HepG2 (cell line): ENCODE data around the gene KIAA1549. TPM values are rescaled to one million over a fixed set of nuclear protein-coding genes. Genes with fewer than 3 reads are reported as not detected.

Source experiments
- ATAC-seq: fragments of 200-7000 bp; cut with Tn5 transposase; 3 replicates; pipeline ENCODE4 v1.9.1; 2020; ENCODE audit warnings: mild to moderate bottlenecking, moderate library complexity
- BruUV-seq: library from RNA; stranded (reverse); fragments of 400-500 nt; replicated peaks from 2 replicates; lab custom pipeline; 2021; lab: Mats Ljungman, UMichigan
- CTCF ChIA-PET: fragments of 300-600 bp; formaldehyde crosslinking; extraction: SDS; loops from one replicate; lab custom pipeline; 2021; ENCODE audit warnings: low total read pairs, inconsistent platforms, low intra/inter-chr PET ratio; lab: Yijun Ruan, JAX
- POLR2A ChIA-PET: fragments of 350-600 bp; sonication (Branson Sonifier 250); formaldehyde crosslinking; loops from one replicate; lab custom pipeline; 2020; ENCODE audit warnings: antibody characterized with exemption, inconsistent platforms; lab: Yijun Ruan, JAX
- DNase-seq: peaks from one replicate; pipeline ENCODE4 v3.0.0-alpha.2; 2015; ENCODE audit warnings: low spot score
- FAIRE-seq: peaks from 3 replicates; lab custom pipeline; 2011; peaks lifted over from hg19 to GRCh38; lab: Jason Lieb, UNC
- H2AFZ ChIP-seq: one replicate; pipeline ENCODE4 v1.6.1; 2011; ENCODE audit warnings: low read length, inconsistent platforms
- H3K27ac ChIP-seq: fragments of 300-600 bp; 3 replicates; pipeline ENCODE4 v1.8.0; 2011; ENCODE audit warnings: mixed run types, mild to moderate bottlenecking, mixed read lengths, low read length, inconsistent platforms; ENCODE audit not compliant: insufficient read depth; ENCODE audit errors: extremely low read length
- H3K27me3 ChIP-seq, 2 experiments: fragments of 200-600 bp in 1 of 2; 2 replicates in 1 of 2; 3 replicates in 1 of 2; pipeline versions ENCODE4 v1.6.0 to v1.8.0; 2011; ENCODE audit warnings: low read length in 2 of 2, mild to moderate bottlenecking in 2 of 2, moderate library complexity in 2 of 2, inconsistent platforms in 1 of 2; ENCODE audit not compliant: insufficient read depth in 2 of 2, control insufficient read depth in 1 of 2
- H3K36me3 ChIP-seq, 2 experiments: fragments of 200-600 bp in 1 of 2; replicated peaks in 1 of 2; 2 replicates in 1 of 2; 3 replicates in 1 of 2; pipeline versions ENCODE4 v1.5.1 to v1.8.0; 2011; ENCODE audit warnings: low read length in 2 of 2, inconsistent platforms in 1 of 2; ENCODE audit not compliant: insufficient read depth in 2 of 2, control insufficient read depth in 1 of 2
- H3K4me1 ChIP-seq: 2 replicates; pipeline ENCODE4 v1.5.1; 2012; ENCODE audit warnings: low read length, inconsistent platforms; ENCODE audit not compliant: insufficient read depth
- H3K4me2 ChIP-seq: 2 replicates; pipeline ENCODE4 v1.6.0; 2011; ENCODE audit warnings: low read depth, low read length, inconsistent platforms
- H3K4me3 ChIP-seq, 3 experiments: fragments of 200-600 bp in 1 of 3; sonication (generic), shearing (Covaris generic) in 1 of 3; replicated peaks in 1 of 3; 2 replicates each; pipeline ENCODE4 v1.5.1; 2011 to 2016; ENCODE audit warnings: low read length in 3 of 3, inconsistent platforms in 2 of 3, low read depth in 2 of 3, mild to moderate bottlenecking in 2 of 3, control low read depth in 1 of 3, mixed read lengths in 1 of 3; ENCODE audit not compliant: insufficient read depth in 1 of 3
- H3K79me2 ChIP-seq: one replicate; pipeline ENCODE4 v1.6.1; 2011; ENCODE audit warnings: low read length, inconsistent platforms; ENCODE audit not compliant: insufficient read depth
- H3K9ac ChIP-seq: 2 replicates; pipeline ENCODE4 v1.6.0; 2011; ENCODE audit warnings: mild to moderate bottlenecking, low read depth, low read length, inconsistent platforms; ENCODE audit not compliant: insufficient read depth
- H3K9me3 ChIP-seq: 2 replicates; pipeline ENCODE4 v1.5.1; 2012; ENCODE audit warnings: mild to moderate bottlenecking, low read length
- H4K20me1 ChIP-seq: 2 replicates; pipeline ENCODE4 v1.6.0; 2011; ENCODE audit warnings: inconsistent platforms, mild to moderate bottlenecking, low read length, moderate library complexity; ENCODE audit not compliant: insufficient read depth
- ATF3 ChIP-seq: sonication (generic); formaldehyde crosslinking; IDR thresholded peaks from 2 replicates; pipeline ENCODE4 v1.4.0; 2020; ENCODE audit warnings: missing genetic modification reagents
- EEA1 ChIP-seq: sonication (generic); formaldehyde crosslinking; IDR thresholded peaks from 2 replicates; pipeline ENCODE4 v1.5.1; 2020; ENCODE audit warnings: mild to moderate bottlenecking, missing genetic modification reagents, borderline replicate concordance
- NPAS2 ChIP-seq: sonication (generic); formaldehyde crosslinking; IDR thresholded peaks from 2 replicates; pipeline ENCODE4 v1.8.0; 2022; ENCODE audit warnings: mild to moderate bottlenecking, missing genetic modification reagents, borderline replicate concordance
- RBFOX2 ChIP-seq: fragments of 200-400 bp; formaldehyde crosslinking; IDR thresholded peaks from 2 replicates; pipeline ENCODE4 v1.6.1; 2017; ENCODE audit warnings: low read depth, mild to moderate bottlenecking, low read length
- REXO4 ChIP-seq: sonication (generic); formaldehyde crosslinking; IDR thresholded peaks from 2 replicates; pipeline ENCODE4 v1.8.0; 2022; ENCODE audit warnings: missing genetic modification reagents, mild to moderate bottlenecking, borderline replicate concordance
- TSC22D2 ChIP-seq: sonication (generic); formaldehyde crosslinking; IDR thresholded peaks from 2 replicates; pipeline ENCODE4 v1.5.1; 2020; ENCODE audit warnings: missing genetic modification reagents, mild to moderate bottlenecking, borderline replicate concordance
- ZNF446 ChIP-seq: sonication (generic); formaldehyde crosslinking; IDR thresholded peaks from 2 replicates; pipeline ENCODE4 v1.5.0; 2020; ENCODE audit warnings: mild to moderate bottlenecking, missing genetic modification reagents
- ZNF879 ChIP-seq: sonication (generic); formaldehyde crosslinking; IDR thresholded peaks from 2 replicates; pipeline ENCODE4 v1.8.1; 2023; ENCODE audit warnings: missing genetic modification reagents
- WGBS: methylation state at CpG from one replicate; pipeline ENCODE4 v1.1.6; 2017; ENCODE audit warnings: low lambda C conversion rate; 5-methylcytosine and 5-hydroxymethylcytosine counted together
- in situ Hi-C: cut with HindIII; loops from 2 replicates; pipeline ENCODE4 v1.10.0; 2017; ENCODE audit warnings: low pct_unique_long_range_greater_than_20kb; ENCODE audit not compliant: extremely low pct_ligation_motif_present
- intact Hi-C: fragments of 100-400 bp; cut with micrococcal nuclease; formaldehyde crosslinking; loops from one replicate; pipeline ENCODE4 v1.10.0; 2022; ENCODE audit not compliant: unreplicated experiment
- polyA plus RNA-seq, 8 experiments: library from polyadenylated mRNA; depleted of rRNA in 3 of 8; stranded (reverse) in 7 of 8; unstranded in 1 of 8; fragments of >200 nt; fragmentation: Illumina TruSeq in 4 of 8; extraction: Trizol in 4 of 8; gene quantifications; 2 replicates each; pipeline versions ENCODE4 v1.2.1 to v1.2.3, GENCODE V29; 2011 to 2016; ENCODE audit warnings: low read depth in 4 of 8, missing spikeins in 1 of 8, mixed read lengths in 1 of 8; ENCODE audit not compliant: insufficient read depth in 1 of 8
- total RNA-seq, 5 experiments: library from RNA; depleted of rRNA; stranded (reverse); fragments of >200 nt; fragmentation: Illumina TruSeq; extraction: Trizol; gene quantifications; 2 replicates each; pipeline ENCODE4 v1.2.3, GENCODE V29; 2016; ENCODE audit warnings: low read depth in 1 of 5
- TF ChIP-seq, protein P1 (sequence below): sonication (generic); formaldehyde crosslinking; IDR thresholded peaks from 2 replicates; pipeline ENCODE4 v1.4.0; 2020; ENCODE audit warnings: missing genetic modification reagents
- TF ChIP-seq, protein P2 (sequence below), 2 experiments: sonication (generic) in 1 of 2; formaldehyde crosslinking in 1 of 2; IDR thresholded peaks; 2 replicates each; pipeline versions ENCODE4 v1.4.0 to v1.6.1; 2016 to 2020; ENCODE audit warnings: borderline replicate concordance in 1 of 2, low read depth in 1 of 2, mild to moderate bottlenecking in 1 of 2, missing genetic modification reagents in 1 of 2

Gene KIAA1549
- total and polyA plus RNA-seq, 2 of the 13 experiments (the other 11 are each of a cell fraction or from before 2014, with no cell fraction given): 1.1 to 1.8 TPM

DNA sequence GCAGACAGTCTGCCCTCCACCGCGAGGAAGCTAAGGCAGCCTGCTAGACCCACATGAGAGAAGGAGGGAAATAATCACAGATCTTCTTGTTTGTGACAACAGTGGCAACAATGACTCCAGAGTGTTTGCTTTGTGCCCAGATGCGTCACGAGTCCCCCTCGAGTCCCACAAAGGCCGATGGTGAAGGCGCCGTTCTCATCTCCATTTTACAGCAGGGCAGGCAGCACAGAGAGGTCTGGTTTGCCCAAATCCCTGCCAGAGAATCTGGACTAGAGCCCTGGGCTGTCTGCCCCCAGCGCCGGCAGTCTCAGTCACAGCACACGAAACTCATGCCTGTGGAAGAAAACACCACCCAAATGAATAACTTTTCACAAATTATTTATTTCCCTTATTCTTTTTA, 38.1 kb downstream of the KIAA1549 start:
- ChIA-PET CTCF (no interaction called here), POLR2A (no interaction called here)
- BruUV-seq: no TSS peak
- Histone ChIP-seq H3K79me2 (no peaks in the 10 kb centered on the region), H3K4me1 (0 out of 2 replicates have a peak, but pooled peaks cover 7% of the 10 kb centered on the region), H3K36me3 (no peaks in the 10 kb centered on the region), H3K4me3 (no peak overlapping the region), H2AFZ (no peak overlapping the region), H4K20me1 (no peaks in the 10 kb centered on the region), H3K9me3 (no peaks in the 10 kb centered on the region), H3K9ac (no peak overlapping the region), H3K27me3 (no peaks in the 10 kb centered on the region), H3K4me2 (no peak overlapping the region), H3K27ac (no peak overlapping the region)
- intact Hi-C loops (no loop called here), in situ Hi-C loops (no loop called here)
- no peak for ATAC-seq
- no peak for TF ChIP-seq NPAS2 (CRISPR knock-in tag)
- TF ChIP-seq REXO4 (CRISPR knock-in tag): no peak
- TF ChIP-seq, protein P1, sequence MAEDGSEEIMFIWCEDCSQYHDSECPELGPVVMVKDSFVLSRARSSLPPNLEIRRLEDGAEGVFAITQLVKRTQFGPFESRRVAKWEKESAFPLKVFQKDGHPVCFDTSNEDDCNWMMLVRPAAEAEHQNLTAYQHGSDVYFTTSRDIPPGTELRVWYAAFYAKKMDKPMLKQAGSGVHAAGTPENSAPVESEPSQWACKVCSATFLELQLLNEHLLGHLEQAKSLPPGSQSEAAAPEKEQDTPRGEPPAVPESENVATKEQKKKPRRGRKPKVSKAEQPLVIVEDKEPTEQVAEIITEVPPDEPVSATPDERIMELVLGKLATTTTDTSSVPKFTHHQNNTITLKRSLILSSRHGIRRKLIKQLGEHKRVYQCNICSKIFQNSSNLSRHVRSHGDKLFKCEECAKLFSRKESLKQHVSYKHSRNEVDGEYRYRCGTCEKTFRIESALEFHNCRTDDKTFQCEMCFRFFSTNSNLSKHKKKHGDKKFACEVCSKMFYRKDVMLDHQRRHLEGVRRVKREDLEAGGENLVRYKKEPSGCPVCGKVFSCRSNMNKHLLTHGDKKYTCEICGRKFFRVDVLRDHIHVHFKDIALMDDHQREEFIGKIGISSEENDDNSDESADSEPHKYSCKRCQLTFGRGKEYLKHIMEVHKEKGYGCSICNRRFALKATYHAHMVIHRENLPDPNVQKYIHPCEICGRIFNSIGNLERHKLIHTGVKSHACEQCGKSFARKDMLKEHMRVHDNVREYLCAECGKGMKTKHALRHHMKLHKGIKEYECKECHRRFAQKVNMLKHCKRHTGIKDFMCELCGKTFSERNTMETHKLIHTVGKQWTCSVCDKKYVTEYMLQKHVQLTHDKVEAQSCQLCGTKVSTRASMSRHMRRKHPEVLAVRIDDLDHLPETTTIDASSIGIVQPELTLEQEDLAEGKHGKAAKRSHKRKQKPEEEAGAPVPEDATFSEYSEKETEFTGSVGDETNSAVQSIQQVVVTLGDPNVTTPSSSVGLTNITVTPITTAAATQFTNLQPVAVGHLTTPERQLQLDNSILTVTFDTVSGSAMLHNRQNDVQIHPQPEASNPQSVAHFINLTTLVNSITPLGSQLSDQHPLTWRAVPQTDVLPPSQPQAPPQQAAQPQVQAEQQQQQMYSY: no peak
- TF ChIP-seq ZNF879: no peak
- no peak for TF ChIP-seq ZNF446 (CRISPR knock-in tag)
- no peak for FAIRE-seq
- 90% methylated on average over 4 of the region's 11 CpGs for WGBS
- DNase-seq: no peak

- in situ Hi-C loops: no loop called here
- no peak overlapping the region for H3K4me3 ChIP-seq
- no peak overlapping the region for H3K27ac ChIP-seq
- H4K20me1 ChIP-seq: no peaks in the 10 kb centered on the region
- H3K79me2 ChIP-seq: no peaks in the 10 kb centered on the region
- no peaks in the 10 kb centered on the region for H3K9me3 ChIP-seq
- ATAC-seq: no peak
- no peak for FAIRE-seq
- no peaks in the 10 kb centered on the region for H3K27me3 ChIP-seq
- DNase-seq: no peak
- no peak overlapping the region for H2AFZ ChIP-seq
- POLR2A ChIA-PET: no interaction called here
- WGBS: 84% methylated on average over 4 of the region's 4 CpGs
- H3K4me1 ChIP-seq: 0 out of 2 replicates have a peak, but pooled peaks cover 7% of the 10 kb centered on the region
- intact Hi-C loops: no loop called here
- no peaks in the 10 kb centered on the region for H3K36me3 ChIP-seq
- no peak overlapping the region for H3K9ac ChIP-seq
- H3K4me2 ChIP-seq: no peak overlapping the region
- CTCF ChIA-PET: no interaction called here
- no TSS peak for BruUV-seq
- no peak for TF ChIP-seq RBFOX2
- TF ChIP-seq, protein P2, sequence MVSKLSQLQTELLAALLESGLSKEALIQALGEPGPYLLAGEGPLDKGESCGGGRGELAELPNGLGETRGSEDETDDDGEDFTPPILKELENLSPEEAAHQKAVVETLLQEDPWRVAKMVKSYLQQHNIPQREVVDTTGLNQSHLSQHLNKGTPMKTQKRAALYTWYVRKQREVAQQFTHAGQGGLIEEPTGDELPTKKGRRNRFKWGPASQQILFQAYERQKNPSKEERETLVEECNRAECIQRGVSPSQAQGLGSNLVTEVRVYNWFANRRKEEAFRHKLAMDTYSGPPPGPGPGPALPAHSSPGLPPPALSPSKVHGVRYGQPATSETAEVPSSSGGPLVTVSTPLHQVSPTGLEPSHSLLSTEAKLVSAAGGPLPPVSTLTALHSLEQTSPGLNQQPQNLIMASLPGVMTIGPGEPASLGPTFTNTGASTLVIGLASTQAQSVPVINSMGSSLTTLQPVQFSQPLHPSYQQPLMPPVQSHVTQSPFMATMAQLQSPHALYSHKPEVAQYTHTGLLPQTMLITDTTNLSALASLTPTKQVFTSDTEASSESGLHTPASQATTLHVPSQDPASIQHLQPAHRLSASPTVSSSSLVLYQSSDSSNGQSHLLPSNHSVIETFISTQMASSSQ (IDR thresholded peaks at IDR 0.05; ENCODE audit: low read depth): no peak
- TF ChIP-seq, protein P2 (CRISPR knock-in tag; IDR thresholded peaks at IDR 0.05; ENCODE audit: borderline replicate concordance): no peak
- no peak for TF ChIP-seq TSC22D2
- no peak for TF ChIP-seq ATF3
- no peak for TF ChIP-seq EEA1
These were observed 39.6 kb downstream of the KIAA1549 start for GRCh38 chr7:138941545-138941944.
